Transverse colon (tissue), 4 donors: Measurements from ENCODE around the gene PTPRN2. TPM values are rescaled to one million over a fixed set of nuclear protein-coding genes. Genes with fewer than 3 reads are reported as not detected.
"Not testable (repeated sequence)": the region's sequence is repeated elsewhere in the genome, so short reads cannot be mapped to it uniquely, and the experiment has no call there.

Experiments used
- DNase-seq: peaks from one replicate; pipeline ENCODE4 v3.0.0-alpha.2; 2019
- H3K27ac ChIP-seq, 4 donors: fragments of 200-600 bp; sonication (generic); 2 replicates each; pipeline ENCODE4 v1.5.1; 2016 to 2018; ENCODE audit warnings: inconsistent platforms in 4 of 4
- H3K27me3 ChIP-seq: fragments of 200-600 bp; sonication (generic); 2 replicates; pipeline ENCODE4 v1.5.1; 2017; ENCODE audit warnings: inconsistent platforms
- H3K36me3 ChIP-seq, 4 donors: fragments of 200-600 bp; sonication (generic); 2 replicates each; pipeline ENCODE4 v1.5.1; 2017 to 2019; ENCODE audit warnings: inconsistent platforms in 4 of 4
- H3K4me1 ChIP-seq, 4 donors: fragments of 200-600 bp; sonication (generic); 2 replicates each; pipeline ENCODE4 v1.5.1; 2017 to 2020; ENCODE audit warnings: inconsistent platforms in 4 of 4
- H3K4me3 ChIP-seq, 4 donors: fragments of 200-600 bp; sonication (generic); 1 replicate in 1 of 4; 2 replicates in 3 of 4; pipeline versions ENCODE4 v1.5.1 to v1.6.1; 2017 to 2019; ENCODE audit warnings: inconsistent platforms in 4 of 4
- H3K9me3 ChIP-seq, 2 donors: fragments of 200-600 bp; sonication (generic); 2 replicates each; pipeline ENCODE4 v1.5.1; 2017 to 2019; ENCODE audit warnings: inconsistent platforms in 2 of 2
- EP300 ChIP-seq: sonication (generic); formaldehyde crosslinking; IDR thresholded peaks from one replicate; pipeline ENCODE4 v1.6.1; 2017; ENCODE audit warnings: antibody characterized with exemption, low read depth
- POLR2A ChIP-seq: fragments of 450-650 bp; IDR thresholded peaks from one replicate; pipeline ENCODE4 v1.6.1; 2016; ENCODE audit warnings: antibody characterized with exemption, mild to moderate bottlenecking, moderate library complexity
- POLR2AphosphoS5 ChIP-seq, 3 donors: sonication (generic); formaldehyde crosslinking; IDR thresholded peaks; one replicate each; pipeline ENCODE4 v1.6.1; 2016; ENCODE audit warnings: antibody characterized with exemption in 3 of 3
- WGBS, 2 donors: methylation state at CpG; one replicate each; pipeline ENCODE4 v1.1.5; 2018; ENCODE audit warnings: low coverage in 1 of 2; 5-methylcytosine and 5-hydroxymethylcytosine counted together
- in situ Hi-C, 4 donors: fragments of 200-750 bp; cut with MboI; loops; one replicate each; pipeline versions ENCODE4 v1.15.0 to v1.15.1; 2017; ENCODE audit warnings: low sequenced_read_pairs in 3 of 4, low pct_ligation_motif_present in 1 of 4, low pct_unique_long_range_greater_than_20kb in 1 of 4
- intact Hi-C: fragments of 100-400 bp; cut with DNase I; formaldehyde crosslinking; loops from one replicate; pipeline ENCODE4 v1.15.1; 2023; ENCODE audit warnings: low total_unique reads
- total RNA-seq, 4 donors: library from RNA; depleted of rRNA; stranded (reverse); fragments of >200 nt; gene quantifications; one replicate each; pipeline ENCODE4 v1.1.0, GENCODE V29; 2016
- TF ChIP-seq, protein P1 (sequence below), 5 experiments: fragments of 200-600 bp in 3 of 5; fragments of 450-650 bp in 2 of 5; sonication (generic) in 3 of 5; IDR thresholded peaks; 1 replicate in 2 of 5; 2 replicates in 3 of 5; pipeline ENCODE4 v1.5.1; 2016 to 2017; ENCODE audit warnings: antibody characterized with exemption in 5 of 5, inconsistent platforms in 3 of 5, mild to moderate bottlenecking in 2 of 5, moderate library complexity in 1 of 5

Gene PTPRN2
- total RNA-seq, 4 donors from 2014 or later = 15.4 to 31.1 (median 21.8) TPM

DNA sequence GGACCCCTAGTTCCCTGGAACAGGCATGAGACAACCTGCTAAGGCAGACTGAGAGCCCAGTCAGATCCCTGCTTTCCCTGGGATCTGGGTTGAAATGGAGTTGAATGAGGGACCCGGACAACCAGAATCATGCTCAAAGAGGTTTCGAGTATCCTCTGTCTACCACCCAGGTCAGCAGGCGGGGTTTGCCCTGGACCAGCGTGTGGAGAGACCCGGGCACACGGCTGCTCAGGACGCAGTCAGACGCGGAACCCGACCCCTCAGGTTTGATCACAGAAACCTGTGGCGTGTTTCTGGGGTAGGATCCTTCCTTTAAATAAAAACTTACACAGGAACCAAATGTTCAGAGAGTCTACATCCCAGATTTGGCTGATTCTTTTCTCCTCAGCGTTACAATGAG is 330.6 kb downstream of the PTPRN2 start:
- Histone ChIP-seq H3K9me3 (no peaks in the 10 kb centered on the region), H3K4me1 (no peaks in the 10 kb centered on the region), H3K36me3 (no peaks in the 10 kb centered on the region), H3K27ac (no peak overlapping the region), H3K27me3 (no peaks in the 10 kb centered on the region), H3K4me3 (no peak overlapping the region)
- in situ Hi-C loops = no loop called here
- no peak for DNase-seq
- TF ChIP-seq, protein P1, sequence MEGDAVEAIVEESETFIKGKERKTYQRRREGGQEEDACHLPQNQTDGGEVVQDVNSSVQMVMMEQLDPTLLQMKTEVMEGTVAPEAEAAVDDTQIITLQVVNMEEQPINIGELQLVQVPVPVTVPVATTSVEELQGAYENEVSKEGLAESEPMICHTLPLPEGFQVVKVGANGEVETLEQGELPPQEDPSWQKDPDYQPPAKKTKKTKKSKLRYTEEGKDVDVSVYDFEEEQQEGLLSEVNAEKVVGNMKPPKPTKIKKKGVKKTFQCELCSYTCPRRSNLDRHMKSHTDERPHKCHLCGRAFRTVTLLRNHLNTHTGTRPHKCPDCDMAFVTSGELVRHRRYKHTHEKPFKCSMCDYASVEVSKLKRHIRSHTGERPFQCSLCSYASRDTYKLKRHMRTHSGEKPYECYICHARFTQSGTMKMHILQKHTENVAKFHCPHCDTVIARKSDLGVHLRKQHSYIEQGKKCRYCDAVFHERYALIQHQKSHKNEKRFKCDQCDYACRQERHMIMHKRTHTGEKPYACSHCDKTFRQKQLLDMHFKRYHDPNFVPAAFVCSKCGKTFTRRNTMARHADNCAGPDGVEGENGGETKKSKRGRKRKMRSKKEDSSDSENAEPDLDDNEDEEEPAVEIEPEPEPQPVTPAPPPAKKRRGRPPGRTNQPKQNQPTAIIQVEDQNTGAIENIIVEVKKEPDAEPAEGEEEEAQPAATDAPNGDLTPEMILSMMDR (IDR thresholded peaks at IDR 0.05) = no peak
- TF ChIP-seq EP300 (no peak), POLR2AphosphoS5 (IDR thresholded peaks at IDR 0.05) (no peak), POLR2A (no peak)
- intact Hi-C loops = no loop called here
- 92 to 100% methylated on average over 2 to 12 of the region's 12 CpGs for WGBS, 2 donors

DNA sequence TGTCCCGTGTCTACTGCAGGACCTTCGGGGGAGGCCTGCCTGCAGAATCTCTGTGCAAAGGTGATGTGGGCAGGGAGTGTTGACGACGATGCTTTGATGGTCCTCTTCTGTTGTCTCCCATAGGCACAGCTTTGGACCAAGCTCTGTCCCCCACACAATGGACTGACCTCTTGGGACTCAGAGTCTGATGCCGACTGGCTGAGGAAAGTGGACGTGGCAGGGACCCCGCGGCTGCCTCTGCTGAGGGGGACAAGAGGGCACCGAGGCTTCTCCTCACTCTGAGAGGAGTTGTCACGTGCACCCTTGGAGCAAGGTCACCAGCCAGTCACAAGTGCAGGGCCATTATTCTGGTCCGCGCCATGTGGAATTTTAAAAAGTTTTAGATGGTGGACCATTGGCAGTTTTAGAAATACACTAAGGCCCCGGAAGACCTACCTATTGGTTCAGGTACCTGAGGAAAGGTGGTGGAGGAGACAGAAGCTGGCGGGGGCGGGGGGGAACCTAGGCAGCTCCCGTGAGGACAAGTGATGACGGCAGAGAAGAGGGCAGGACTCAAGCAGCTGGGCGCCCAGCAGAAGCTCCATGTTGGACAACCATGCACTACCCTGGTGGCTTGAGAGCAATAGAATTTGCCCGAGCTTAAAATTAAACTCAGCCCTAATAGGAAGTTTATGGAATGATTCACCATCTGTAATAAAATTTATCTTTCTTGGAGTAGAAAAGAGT is 331.4 kb downstream of the PTPRN2 start:
- H3K4me3 ChIP-seq = no peak overlapping the region

DNA sequence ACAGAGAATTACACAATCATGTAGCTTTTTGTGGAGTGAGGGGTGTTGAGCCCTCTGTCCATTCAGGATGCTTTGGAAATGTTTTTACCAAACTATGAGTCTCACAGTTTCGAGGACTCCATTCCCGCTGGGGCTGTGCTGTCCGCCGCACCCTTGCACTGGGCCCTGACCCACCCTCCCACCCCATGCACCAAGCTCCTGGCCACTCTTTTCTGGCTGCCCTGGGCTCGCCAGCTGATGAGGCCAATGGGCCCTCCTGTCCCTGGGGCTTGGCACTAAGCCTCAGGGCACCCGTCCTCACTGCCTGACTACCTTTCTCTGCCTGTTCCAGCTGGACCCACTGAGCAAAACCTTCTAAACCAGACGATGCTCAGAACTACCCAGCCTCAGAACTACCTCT is 332.1 kb downstream of the PTPRN2 start:
- intact Hi-C loops (no loop called here), in situ Hi-C loops (no loop called here)
- Histone ChIP-seq H3K4me3 (no peak overlapping the region), H3K27me3 (no peaks in the 10 kb centered on the region), H3K36me3 (no peaks in the 10 kb centered on the region), H3K9me3 (no peaks in the 10 kb centered on the region), H3K4me1 (no peaks in the 10 kb centered on the region), H3K27ac (no peak overlapping the region)
- no peak for DNase-seq
- TF ChIP-seq POLR2AphosphoS5 (IDR thresholded peaks at IDR 0.05) (no peak), POLR2A (no peak), EP300 (no peak)
- TF ChIP-seq, protein P1 (IDR thresholded peaks at IDR 0.05) = no peak
- 82% methylated on average over 7 of the region's 7 CpGs; no CpG with 5 or more reads in 1 of the 2 donors for WGBS, 2 donors

More for the DNA sequence above, 331.4 kb downstream of the PTPRN2 start:
- Histone ChIP-seq H3K27me3 (no peaks in the 10 kb centered on the region), H3K36me3 (no peaks in the 10 kb centered on the region), H3K27ac (no peak overlapping the region), H3K9me3 (no peaks in the 10 kb centered on the region), H3K4me1 (no peaks in the 10 kb centered on the region)
- TF ChIP-seq POLR2AphosphoS5 (IDR thresholded peaks at IDR 0.05) (no peak), EP300 (no peak), POLR2A (no peak)
- TF ChIP-seq, protein P1 (IDR thresholded peaks at IDR 0.05) = no peak
- 87 to 88% methylated on average over 14 to 19 of the region's 19 CpGs for WGBS, 2 donors
- intact Hi-C loops = no loop called here
- no peak for DNase-seq
- in situ Hi-C loops = no loop called here

DNA sequence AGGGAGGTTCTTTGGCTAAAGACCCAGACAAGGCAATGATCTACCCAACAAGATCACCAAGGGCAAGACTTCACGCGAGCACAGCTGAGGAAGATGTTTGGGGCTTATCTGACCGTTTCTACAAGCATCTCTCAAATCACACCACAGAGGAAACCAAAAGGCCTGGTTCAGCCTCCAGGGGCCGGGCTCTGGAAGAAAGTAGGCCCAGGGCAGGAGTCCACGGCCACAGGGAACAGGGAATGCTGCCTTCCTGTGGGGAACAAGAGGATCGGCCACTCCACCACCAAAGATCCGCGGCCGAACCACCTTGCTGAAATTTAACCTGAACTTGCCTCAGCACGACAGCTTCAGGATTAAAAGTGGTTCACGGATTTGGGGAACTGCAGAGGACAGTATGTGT is 332.5 kb downstream of the PTPRN2 start:
- TF ChIP-seq POLR2A = no peak
- TF ChIP-seq, protein P1 (IDR thresholded peaks at IDR 0.05) = no peak
- no peak for TF ChIP-seq EP300
- no peak for TF ChIP-seq POLR2AphosphoS5 (IDR thresholded peaks at IDR 0.05)
- in situ Hi-C loops = no loop called here
- 86% methylated on average over 11 of the region's 11 CpGs; no CpG with 5 or more reads in 1 of the 2 donors for WGBS, 2 donors

DNA sequence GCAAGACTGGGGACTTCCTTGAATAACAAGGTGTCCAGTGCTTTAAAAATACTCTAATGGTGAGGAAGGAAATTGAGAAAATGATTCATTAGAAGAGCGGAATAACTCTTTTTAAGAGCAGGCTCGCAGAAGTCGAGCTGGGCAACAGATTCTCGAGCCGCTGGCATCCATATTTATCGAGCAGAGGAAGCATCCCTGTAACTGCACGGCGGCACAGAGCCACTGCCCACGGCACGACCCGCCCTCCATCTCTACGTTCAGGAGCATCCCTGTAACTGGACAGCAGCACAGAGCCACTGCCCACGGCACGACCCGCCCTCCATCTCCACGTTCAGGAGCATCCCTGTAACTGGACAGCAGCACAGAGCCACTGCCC is 334.0 kb downstream of the PTPRN2 start:
- DNase-seq, in situ Hi-C loops, H3K4me1 ChIP-seq, H3K27ac ChIP-seq, H3K9me3 ChIP-seq, H3K4me3 ChIP-seq, H3K27me3 ChIP-seq, intact Hi-C loops, H3K36me3 ChIP-seq: not testable (repeated sequence)
- WGBS, 2 donors = 91% methylated on average over 16 of the region's 16 CpGs; no CpG with 5 or more reads in 1 of the 2 donors

More for the DNA sequence above, 332.5 kb downstream of the PTPRN2 start:
- Histone ChIP-seq H3K27ac (no peak overlapping the region), H3K9me3 (no peaks in the 10 kb centered on the region), H3K4me1 (no peaks in the 10 kb centered on the region), H3K4me3 (no peak overlapping the region), H3K27me3 (no peaks in the 10 kb centered on the region), H3K36me3 (no peaks in the 10 kb centered on the region)
- DNase-seq = no peak
- intact Hi-C loops = no loop called here
